Measurements from ENCODE around the gene SLC7A7.

Gene SLC7A7

DNA sequence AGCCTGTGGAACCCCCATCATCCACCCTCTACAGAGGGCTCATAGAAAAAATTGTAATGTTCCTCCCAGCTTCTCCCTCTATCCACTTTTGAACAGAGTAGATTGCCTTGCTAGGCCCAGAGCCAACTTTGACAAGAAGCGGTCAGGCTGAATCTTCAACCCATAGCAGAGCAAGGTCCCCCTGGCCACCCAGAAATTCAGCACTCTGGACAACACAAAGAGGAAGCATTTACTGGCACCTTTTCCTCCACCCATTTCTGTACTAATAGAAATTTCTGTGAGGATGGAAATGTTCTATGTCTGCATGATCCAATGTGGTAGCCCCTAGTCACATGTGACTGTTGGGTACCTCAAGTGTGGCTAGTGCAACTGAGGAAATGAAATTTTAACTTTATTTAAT lies 91.4 kb downstream of the SLC7A7 start:
- Histone ChIP-seq H3K36me3 (replicated peaks; ENCODE audit: insufficient read depth, low read length) (no peaks in the 10 kb centered on the region), H3K9me2 (replicated peaks; ENCODE audit: insufficient read depth, low read length) (no peaks in the 10 kb centered on the region), H3K4me2 (ENCODE audit: low read depth, low read length) (no peak overlapping the region), H3K9me3 (replicated peaks; ENCODE audit: insufficient read depth, low read length) (no peaks in the 10 kb centered on the region), H3K27ac (ENCODE audit: low read length) (no peak overlapping the region), H3K4me1 (ENCODE audit: low read length) (no peaks in the 10 kb centered on the region), H3F3A (ENCODE audit: insufficient read depth, low read length) (no peaks in the 10 kb centered on the region), H3K27me3 (replicated peaks; ENCODE audit: insufficient read depth, low read length) (no peaks in the 10 kb centered on the region), H4K20me1 (ENCODE audit: insufficient read depth, low read length) (no peaks in the 10 kb centered on the region), H3K4me3 (ENCODE audit: low read length) (no peak overlapping the region), H3K9ac (ENCODE audit: low read length) (no peak overlapping the region), H3K79me2 (ENCODE audit: low read length) (no peaks in the 10 kb centered on the region), H2AFZ (ENCODE audit: low read length) (no peak overlapping the region)
- DNase-seq, result no peak
- TF ChIP-seq EZH2 (optimal IDR thresholded peaks at IDR 0.05; ENCODE audit: low read depth, low read length) (no peak), EZH2phosphoT487 (IDR thresholded peaks at IDR 0.05; ENCODE audit: low read length) (no peak)
- TF ChIP-seq, protein P1, sequence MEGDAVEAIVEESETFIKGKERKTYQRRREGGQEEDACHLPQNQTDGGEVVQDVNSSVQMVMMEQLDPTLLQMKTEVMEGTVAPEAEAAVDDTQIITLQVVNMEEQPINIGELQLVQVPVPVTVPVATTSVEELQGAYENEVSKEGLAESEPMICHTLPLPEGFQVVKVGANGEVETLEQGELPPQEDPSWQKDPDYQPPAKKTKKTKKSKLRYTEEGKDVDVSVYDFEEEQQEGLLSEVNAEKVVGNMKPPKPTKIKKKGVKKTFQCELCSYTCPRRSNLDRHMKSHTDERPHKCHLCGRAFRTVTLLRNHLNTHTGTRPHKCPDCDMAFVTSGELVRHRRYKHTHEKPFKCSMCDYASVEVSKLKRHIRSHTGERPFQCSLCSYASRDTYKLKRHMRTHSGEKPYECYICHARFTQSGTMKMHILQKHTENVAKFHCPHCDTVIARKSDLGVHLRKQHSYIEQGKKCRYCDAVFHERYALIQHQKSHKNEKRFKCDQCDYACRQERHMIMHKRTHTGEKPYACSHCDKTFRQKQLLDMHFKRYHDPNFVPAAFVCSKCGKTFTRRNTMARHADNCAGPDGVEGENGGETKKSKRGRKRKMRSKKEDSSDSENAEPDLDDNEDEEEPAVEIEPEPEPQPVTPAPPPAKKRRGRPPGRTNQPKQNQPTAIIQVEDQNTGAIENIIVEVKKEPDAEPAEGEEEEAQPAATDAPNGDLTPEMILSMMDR (IDR thresholded peaks at IDR 0.05; ENCODE audit: low read length), result no peak
